Pancreas (tissue), 10 donors: Measurements from ENCODE around the gene SHF. TPM values are rescaled to one million over a fixed set of nuclear protein-coding genes. Genes with fewer than 3 reads are reported as not detected.

Experiments
- ATAC-seq, 4 donors: fragments of 200-7000 bp; cut with Tn5 transposase; one replicate each; pipeline versions ENCODE4 v1.8.0 to v1.9.1; 2020; ENCODE audit warnings: mild to moderate bottlenecking in 4 of 4, moderate library complexity in 4 of 4
- DNase-seq, 6 donors: peaks; one replicate each; pipeline ENCODE4 v3.0.0-alpha.2; 2020
- FAIRE-seq: peaks from 2 replicates; lab custom pipeline; 2012; peaks lifted over from hg19 to GRCh38; lab: Jason Lieb, UNC
- H3K27ac ChIP-seq, 4 donors: fragments of 200-600 bp; sonication (generic); 1 replicate in 3 of 4; 2 replicates in 1 of 4; pipeline versions ENCODE4 v1.5.0 to v1.8.0; 2020
- H3K27me3 ChIP-seq, 4 donors: fragments of 200-600 bp; one replicate each; pipeline ENCODE4 v1.8.0; 2021
- H3K36me3 ChIP-seq, 3 donors: fragments of 200-600 bp; sonication (generic) in 1 of 3; one replicate each; pipeline versions ENCODE4 v1.5.0 to v1.8.0; 2020 to 2021
- H3K4me1 ChIP-seq, 3 donors: fragments of 200-600 bp; one replicate each; pipeline ENCODE4 v1.8.0; 2021
- H3K4me3 ChIP-seq, 4 donors: fragments of 200-600 bp; sonication (generic) in 2 of 4; one replicate each; pipeline versions ENCODE4 v1.5.0 to v1.8.0; 2020 to 2021
- H3K9me3 ChIP-seq, 4 donors: fragments of 200-600 bp; one replicate each; pipeline ENCODE4 v1.8.0; 2021
- CTCF ChIP-seq, 4 donors: fragments of 200-600 bp; sonication (generic) in 3 of 4; IDR thresholded peaks; one replicate each; pipeline versions ENCODE4 v1.5.0 to v1.8.0; 2021; ENCODE audit warnings: antibody characterized with exemption in 4 of 4
- WGBS, 2 donors: extraction: QIAGEN DNeasy Blood & Tissue Kit; methylation state at CpG; one replicate each; pipeline ENCODE4 v1.1.7; 2013; 5-methylcytosine and 5-hydroxymethylcytosine counted together
- intact Hi-C, 3 donors: fragments of 100-400 bp; cut with DNase I; formaldehyde crosslinking; loops; one replicate each; pipeline versions ENCODE4 v1.11.1 to v1.14.2; 2022
- polyA plus RNA-seq, 2 donors: library from polyadenylated mRNA; stranded (reverse); fragments of 200-250 nt; gene quantifications; one replicate each; pipeline ENCODE4 v1.2.3, GENCODE V29; 2013
- total RNA-seq, 6 donors: library from RNA; stranded (reverse); fragmentation: NEBNext Ultra II Directional in 4 of 6; extraction: Animal tissue kit (Norgen Biotek cat#: 25700) in 4 of 6; gene quantifications; one replicate each; pipeline versions ENCODE4 v1.2.1 to v1.2.4, GENCODE V29; 2021 to 2023
- donor health status: healthy with polysubstance abuse.
- donor health status: DM: no; HTN: no; CAD: no; lungs with moderate emphysema.
- donor health status: DM: no; HTN: no; CAD: no.
- donor health status: control.
- donor health status: control.
- donor health status: Bipolar disorder and iron deficiency.
- donor health status: DM: yes; HTN: yes; CAD: no.
- donor health status: DM: no; HTN: no; CAD: no.
- donor health status: DM: no; HTN: no; CAD: no.
- donor health status: DM: yes; HTN: yes; CAD: no.

Gene SHF
- total and polyA plus RNA-seq, 8 donors = 1.0 to 3.7 (median 2.0) TPM

GRCh38 chr15:45168751-45169551 is 18.8 kb downstream of the SHF start:
- DNase-seq = no peak
- no peaks in the 10 kb centered on the region for H3K27me3 ChIP-seq
- no peak for FAIRE-seq
- TF ChIP-seq CTCF (IDR thresholded peaks at IDR 0.05) = no peak
- 80 to 82% methylated on average over 9 of the region's 9 CpGs for WGBS, 2 donors
- ATAC-seq = no peak
- peaks cover 0 to 4% (median 0%) of the 10 kb centered on the region in 3 donors for H3K4me1 ChIP-seq
- intact Hi-C loops = no loop called here
- no peaks in the 10 kb centered on the region for H3K36me3 ChIP-seq
- H3K9me3 ChIP-seq = no peaks in the 10 kb centered on the region
- H3K27ac ChIP-seq = no peak overlapping the region
- no peak overlapping the region for H3K4me3 ChIP-seq

- H3K27ac ChIP-seq = no peak overlapping the region
- H3K4me3 ChIP-seq = no peak overlapping the region
- H3K36me3 ChIP-seq = no peaks in the 10 kb centered on the region
- FAIRE-seq (no peak), ATAC-seq (no peak), DNase-seq (no peak)
- H3K9me3 ChIP-seq = no peaks in the 10 kb centered on the region
- WGBS, 2 donors = 92 to 100% methylated on average over 4 of the region's 4 CpGs
- H3K27me3 ChIP-seq = no peaks in the 10 kb centered on the region
- intact Hi-C loops = no loop called here
- peaks cover 0 to 4% (median 0%) of the 10 kb centered on the region in 3 donors for H3K4me1 ChIP-seq
- no peak for TF ChIP-seq CTCF (IDR thresholded peaks at IDR 0.05)
Observed at GRCh38 chr15:45168286-45168685, 19.5 kb downstream of the SHF start.

- DNase-seq = no peak
- no peaks in the 10 kb centered on the region for H3K27me3 ChIP-seq
- no peaks in the 10 kb centered on the region for H3K36me3 ChIP-seq
- H3K4me1 ChIP-seq = peaks cover 0 to 4% (median 2%) of the 10 kb centered on the region in 3 donors
- peak overlapping the region in 3 of 4 donors; percentile 70 to 82 (median 73) for H3K4me3 ChIP-seq
- peak overlapping the region; percentile 81 to 96 (median 94) for H3K27ac ChIP-seq
- no peak for FAIRE-seq
- WGBS, 2 donors = 62 to 68% methylated on average over 9 of the region's 9 CpGs
- intact Hi-C loops = no loop called here
- no peaks in the 10 kb centered on the region for H3K9me3 ChIP-seq
- peak in 1 of 4 donors; percentile 5 for ATAC-seq
- no peak for TF ChIP-seq CTCF (IDR thresholded peaks at IDR 0.05)
Observed at GRCh38 chr15:45167631-45168205, 20.0 kb downstream of the SHF start.

- intact Hi-C loops = no loop called here
- H3K4me1 ChIP-seq = peaks cover 0 to 4% (median 4%) of the 10 kb centered on the region in 3 donors
- ATAC-seq (peak; percentile 84 to 89 (median 88)), DNase-seq (peak; percentile 83 to 95 (median 88)), FAIRE-seq (no peak)
- H3K9me3 ChIP-seq = no peaks in the 10 kb centered on the region
- H3K4me3 ChIP-seq = peak overlapping the region; percentile 43 to 82 (median 72)
- peak overlapping the region; percentile 81 to 96 (median 94) for H3K27ac ChIP-seq
- H3K27me3 ChIP-seq = no peaks in the 10 kb centered on the region
- no peaks in the 10 kb centered on the region for H3K36me3 ChIP-seq
- WGBS, 2 donors = 0 to 1% methylated on average over 51 to 79 of the region's 79 CpGs
- peak; percentile 42 to 63 (median 44) for TF ChIP-seq CTCF (IDR thresholded peaks at IDR 0.05)
Observed at GRCh38 chr15:45166834-45167630, 20.7 kb downstream of the SHF start.
